Measurements from ENCODE around the gene PIMREG.
A peak's percentile ranks its signal among the peaks of the same experiment; 100 is the strongest.

PIMREG gene

DNA sequence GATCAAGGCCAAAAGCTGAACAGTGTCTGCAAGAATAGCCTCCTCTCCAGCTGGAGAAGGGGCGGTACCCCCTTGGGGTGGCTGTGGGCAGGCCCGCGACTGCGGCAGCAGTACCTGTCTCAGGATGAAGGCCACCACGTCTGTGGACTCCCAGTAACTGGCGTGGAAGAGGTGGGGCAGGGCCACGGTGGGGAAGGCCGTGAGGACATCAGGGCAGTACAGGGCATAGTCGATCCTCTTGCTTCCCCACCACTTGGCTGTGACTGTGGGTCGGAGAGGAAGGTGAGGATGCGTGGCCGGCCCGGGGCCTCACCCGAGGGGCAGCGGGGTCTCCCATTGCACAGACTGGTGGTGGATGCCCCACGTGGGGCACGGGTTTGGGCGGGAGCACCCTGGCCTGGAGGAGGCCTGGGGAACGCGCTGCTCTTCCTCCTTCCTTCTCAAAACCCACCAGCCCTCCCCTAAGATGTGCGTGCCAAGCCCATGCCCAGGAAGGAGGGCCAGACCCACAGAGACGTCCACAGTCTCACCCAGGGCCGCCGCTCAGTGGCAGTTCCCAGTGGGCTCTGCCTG is 26.0 kb downstream of the PIMREG start:
- DNase-seq (ENCODE audit: low spot score), result no peak
- in situ Hi-C loops (cut with MboI; ENCODE audit: low pct_unique_long_range_greater_than_20kb, low sequenced_read_pairs, unreplicated experiment), result no loop called here
- TF ChIP-seq, protein P1, sequence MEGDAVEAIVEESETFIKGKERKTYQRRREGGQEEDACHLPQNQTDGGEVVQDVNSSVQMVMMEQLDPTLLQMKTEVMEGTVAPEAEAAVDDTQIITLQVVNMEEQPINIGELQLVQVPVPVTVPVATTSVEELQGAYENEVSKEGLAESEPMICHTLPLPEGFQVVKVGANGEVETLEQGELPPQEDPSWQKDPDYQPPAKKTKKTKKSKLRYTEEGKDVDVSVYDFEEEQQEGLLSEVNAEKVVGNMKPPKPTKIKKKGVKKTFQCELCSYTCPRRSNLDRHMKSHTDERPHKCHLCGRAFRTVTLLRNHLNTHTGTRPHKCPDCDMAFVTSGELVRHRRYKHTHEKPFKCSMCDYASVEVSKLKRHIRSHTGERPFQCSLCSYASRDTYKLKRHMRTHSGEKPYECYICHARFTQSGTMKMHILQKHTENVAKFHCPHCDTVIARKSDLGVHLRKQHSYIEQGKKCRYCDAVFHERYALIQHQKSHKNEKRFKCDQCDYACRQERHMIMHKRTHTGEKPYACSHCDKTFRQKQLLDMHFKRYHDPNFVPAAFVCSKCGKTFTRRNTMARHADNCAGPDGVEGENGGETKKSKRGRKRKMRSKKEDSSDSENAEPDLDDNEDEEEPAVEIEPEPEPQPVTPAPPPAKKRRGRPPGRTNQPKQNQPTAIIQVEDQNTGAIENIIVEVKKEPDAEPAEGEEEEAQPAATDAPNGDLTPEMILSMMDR (IDR thresholded peaks at IDR 0.05; ENCODE audit: extremely low read depth, insufficient read depth, missing control alignments), result no peak

DNA sequence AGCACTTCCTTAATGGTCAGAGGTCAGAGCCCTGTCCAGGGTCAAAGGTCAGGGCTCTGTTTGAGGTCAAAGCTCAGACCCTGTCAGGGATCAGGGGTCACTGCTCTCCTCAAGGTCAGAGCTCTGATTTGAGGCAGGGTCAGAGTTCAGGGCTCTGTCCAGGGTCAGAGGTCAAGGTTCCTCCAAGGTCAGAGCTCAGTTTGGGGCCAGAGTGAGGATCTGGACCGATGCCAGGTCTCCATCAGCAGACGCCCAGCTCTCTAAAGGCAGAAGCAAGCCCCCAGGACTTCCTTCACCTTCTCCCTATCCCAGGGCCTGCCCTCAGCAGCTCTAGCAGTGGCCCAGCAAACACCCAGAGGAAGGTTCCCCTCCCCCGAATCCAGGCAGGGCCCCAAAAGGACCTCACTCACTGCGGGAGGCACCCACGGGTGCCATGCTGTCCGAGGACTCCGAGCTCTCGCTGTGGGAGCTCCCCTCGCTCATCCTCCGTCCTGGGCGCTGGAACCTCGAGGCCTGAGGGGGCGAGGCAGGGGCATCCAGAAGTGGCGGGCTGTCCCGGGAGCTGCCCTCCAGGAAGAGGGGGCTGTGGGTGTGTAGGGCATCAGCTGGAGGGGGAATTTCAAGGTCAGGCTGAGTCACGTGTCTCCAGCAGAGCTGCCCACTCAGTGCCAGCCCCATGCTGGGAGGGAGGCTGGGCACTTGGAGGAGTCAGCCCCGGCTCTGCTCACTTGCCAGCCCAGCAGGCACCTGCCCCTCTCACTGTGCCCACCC is 26.7 kb downstream of the PIMREG start:
- DNase-seq (ENCODE audit: low spot score), result no peak
- TF ChIP-seq, protein P1 (IDR thresholded peaks at IDR 0.05; ENCODE audit: extremely low read depth, insufficient read depth, missing control alignments), result no peak
- in situ Hi-C loops (cut with MboI; ENCODE audit: low pct_unique_long_range_greater_than_20kb, low sequenced_read_pairs, unreplicated experiment), result no loop called here

DNA sequence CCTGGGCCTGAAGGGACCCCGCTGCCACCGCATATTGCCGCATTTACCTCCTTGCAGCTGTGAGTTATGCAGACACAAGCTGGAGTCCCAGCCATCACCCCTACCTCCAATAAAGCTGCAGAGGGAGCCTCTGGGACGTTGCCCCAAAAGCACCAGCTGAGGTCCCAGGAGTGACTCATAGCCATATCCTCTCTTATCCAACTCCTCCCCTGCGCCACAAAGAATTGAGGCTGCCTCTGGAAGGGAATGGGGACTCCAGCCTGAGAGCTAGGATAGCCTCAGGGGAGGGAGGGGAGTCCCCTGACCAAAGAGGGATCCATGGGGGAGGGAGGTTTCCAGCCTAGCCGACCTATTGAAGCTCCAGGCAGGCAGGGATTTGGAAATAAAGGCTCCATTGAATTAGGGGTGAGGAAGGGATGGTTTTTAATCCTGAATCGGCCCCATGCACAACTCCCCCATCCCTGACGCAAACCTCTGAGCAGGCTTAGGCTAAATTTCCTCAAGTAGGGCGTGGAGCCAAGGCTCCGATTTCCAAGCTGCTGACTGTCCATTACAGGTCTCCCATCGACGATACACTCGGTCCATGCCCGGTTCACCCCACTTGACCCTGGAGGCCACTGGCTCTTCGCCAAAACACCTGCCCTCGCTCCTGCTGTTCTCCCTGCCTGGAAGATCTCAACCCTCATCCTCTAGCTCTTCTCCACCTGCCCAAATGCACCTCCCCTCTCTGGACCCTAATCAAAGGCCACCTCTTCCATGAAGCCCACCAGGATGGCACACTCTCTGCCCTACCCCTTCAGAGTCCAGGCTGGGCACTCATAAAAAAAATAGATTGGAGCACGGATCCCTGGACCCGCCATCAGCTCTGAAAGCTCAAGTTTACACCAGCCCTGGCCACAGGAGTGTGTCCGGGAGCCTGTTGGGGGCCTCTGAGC is 27.5 kb downstream of the PIMREG start:
- no peak for DNase-seq (ENCODE audit: low spot score)
- in situ Hi-C loops (cut with MboI; ENCODE audit: low pct_unique_long_range_greater_than_20kb, low sequenced_read_pairs, unreplicated experiment), result no loop called here
- TF ChIP-seq, protein P1 (IDR thresholded peaks at IDR 0.05; ENCODE audit: extremely low read depth, insufficient read depth, missing control alignments), result no peak

DNA sequence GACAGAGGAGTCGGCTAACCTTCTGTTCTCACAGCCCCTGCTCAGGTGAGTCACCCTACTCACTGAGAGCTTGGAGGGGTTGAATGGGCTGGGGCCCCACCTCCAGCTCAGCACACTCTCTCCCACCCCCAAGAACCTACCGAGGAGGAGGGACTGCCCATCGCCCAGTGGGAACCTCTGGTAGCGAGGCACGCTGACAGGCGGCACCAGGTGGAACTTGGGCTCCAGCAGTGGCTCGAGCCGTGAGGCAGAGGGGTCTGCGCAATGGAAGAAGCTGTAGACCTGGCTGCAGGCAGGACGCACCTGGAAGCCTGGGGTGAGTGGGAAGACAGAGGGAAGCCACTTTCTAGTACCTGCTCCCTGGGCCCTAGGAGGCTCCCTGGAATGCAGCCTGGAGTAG is 28.3 kb downstream of the PIMREG start:
- TF ChIP-seq, protein P1 (IDR thresholded peaks at IDR 0.05; ENCODE audit: extremely low read depth, insufficient read depth, missing control alignments), result no peak
- DNase-seq (ENCODE audit: low spot score), result no peak
- in situ Hi-C loops (cut with MboI; ENCODE audit: low pct_unique_long_range_greater_than_20kb, low sequenced_read_pairs, unreplicated experiment), result no loop called here

DNA sequence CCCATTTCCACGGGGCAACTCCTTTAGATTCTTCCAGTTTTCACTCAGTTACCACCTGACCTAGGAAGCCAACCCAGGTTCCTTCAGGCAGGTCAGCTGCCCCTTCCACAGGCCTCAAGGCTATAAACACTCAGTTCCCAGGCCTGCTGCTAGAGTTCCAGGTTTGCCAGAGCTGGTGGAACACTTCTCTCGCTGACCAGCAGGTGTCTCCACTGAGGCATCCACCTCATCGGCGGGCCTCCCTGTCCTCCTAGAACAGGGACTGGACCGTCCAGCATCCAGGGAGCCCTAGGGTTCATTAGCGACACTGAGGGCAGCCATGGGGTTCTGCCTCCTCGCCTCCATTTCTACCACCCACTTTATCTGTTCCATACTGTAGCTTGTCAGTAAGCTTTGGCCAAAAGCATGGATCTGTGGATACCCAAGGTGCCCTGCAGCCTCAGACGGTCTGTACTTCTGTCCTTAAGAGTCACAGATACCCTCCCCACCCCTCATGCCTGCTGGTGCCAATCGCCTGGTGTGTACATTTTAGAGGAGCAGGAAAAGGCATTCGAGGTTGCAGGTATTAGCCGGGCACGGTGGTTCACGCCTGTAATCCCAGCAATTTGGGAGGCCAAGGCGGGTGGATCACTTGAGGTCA is 29.0 kb downstream of the PIMREG start:
- DNase-seq (ENCODE audit: low spot score), result peak; percentile 93
- in situ Hi-C loops (cut with MboI; ENCODE audit: low pct_unique_long_range_greater_than_20kb, low sequenced_read_pairs, unreplicated experiment), result no loop called here
- TF ChIP-seq, protein P1 (IDR thresholded peaks at IDR 0.05; ENCODE audit: extremely low read depth, insufficient read depth, missing control alignments), result peak; percentile 94

DNA sequence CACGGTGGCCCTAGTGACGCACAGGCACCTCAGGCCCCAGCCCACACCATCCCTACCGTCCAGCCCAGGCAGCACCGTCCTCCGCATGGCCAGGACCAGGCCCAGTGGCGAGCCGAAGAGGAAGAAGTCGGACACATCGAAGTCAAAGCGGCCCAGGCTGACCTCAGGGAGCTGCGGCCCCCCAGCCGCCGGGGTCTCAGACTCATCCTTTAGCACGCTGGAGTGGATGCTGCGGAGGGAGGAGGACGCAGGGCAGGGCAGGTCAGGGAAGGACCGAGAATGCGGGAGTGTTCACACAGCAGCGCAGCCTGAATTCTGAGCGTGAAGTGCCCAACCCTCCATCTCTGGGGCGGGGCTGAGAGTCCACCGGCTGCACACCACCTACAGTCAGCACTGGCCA is 30.1 kb downstream of the PIMREG start:
- in situ Hi-C loops (cut with MboI; ENCODE audit: low pct_unique_long_range_greater_than_20kb, low sequenced_read_pairs, unreplicated experiment), result no loop called here
- DNase-seq (ENCODE audit: low spot score), result no peak
- TF ChIP-seq, protein P1 (IDR thresholded peaks at IDR 0.05; ENCODE audit: extremely low read depth, insufficient read depth, missing control alignments), result no peak
